Aortic smooth muscle cell (primary cell): ENCODE data around the gene EID2. TPM values are rescaled to one million over a fixed set of nuclear protein-coding genes. Genes with fewer than 3 reads are reported as not detected.

Experiments used
- total RNA-seq: library from RNA; depleted of rRNA; stranded (reverse); fragments of >200 nt; gene quantifications from 2 replicates; pipeline ENCODE4 v1.2.3, GENCODE V29; 2014

Gene EID2
- total RNA-seq, result 10.1 and 11.9 TPM in 2 replicates

GRCh38 chr19:39539518-39540332 is at the start of gene EID2:
Gene EID2, minus strand, starts transcription at chr19:39540161. Its CDS starts 82 bp downstream, at chr19:39540079.

GRCh38 chr19:39532233-39533002 is 7.5 kb downstream of the EID2 start, which contains the start of gene EID2B:
Gene EID2B, minus strand, starts transcription at chr19:39532852. Its CDS starts 50 bp downstream, at chr19:39532802.

GRCh38 chr19:39514840-39515550 is 25.0 kb downstream of the EID2 start, which contains the start of gene SELENOV:
Gene SELENOV, plus strand, starts transcription at chr19:39515139. Its CDS starts 74 bp downstream, at chr19:39515213.

GRCh38 chr19:39498798-39499642 is 40.9 kb downstream of the EID2 start, which contains the start of gene DLL3:
Gene DLL3, plus strand, starts transcription at chr19:39498947. Its CDS starts 28 bp downstream, at chr19:39498975.

Other genes with a start within 250 kb of the EID2 start
- not detected in 2 replicates for gene IFNL1, start 243.8 kb downstream of the EID2 start, total RNA-seq
- under 0.01 TPM in 1 of 2 replicates, not detected in the other for gene LRFN1, start 219.3 kb downstream of the EID2 start, total RNA-seq
- 0.87 and 2.6 TPM in 2 replicates for gene GMFG, start 204.1 kb downstream of the EID2 start, total RNA-seq
- gene SAMD4B, start 197.7 kb downstream of the EID2 start, total RNA-seq, result 33.6 and 40.2 TPM in 2 replicates
- 44.8 and 65.8 TPM in 2 replicates for gene PAF1, start 149.1 kb downstream of the EID2 start, total RNA-seq
- 13.9 and 14.5 TPM in 2 replicates for gene MED29, start 148.8 kb downstream of the EID2 start, total RNA-seq
- gene ZFP36, start 133.3 kb downstream of the EID2 start, total RNA-seq, result 2.5 and 5.2 TPM in 2 replicates
- gene PLEKHG2, start 127.5 kb downstream of the EID2 start, total RNA-seq, result 18.1 and 29.5 TPM in 2 replicates
- 38.5 and 131 TPM in 2 replicates for gene RPS16, start 104.2 kb downstream of the EID2 start, total RNA-seq
- 58.9 and 87.9 TPM in 2 replicates for gene SUPT5H, start 94.6 kb downstream of the EID2 start, total RNA-seq
- gene TIMM50, start 59.3 kb downstream of the EID2 start, total RNA-seq, result 50.5 and 68.8 TPM in 2 replicates
- gene DLL3, start 41.2 kb downstream of the EID2 start, total RNA-seq, result 0.06 TPM in 1 of 2 replicates, not detected in the other
- not detected in 2 replicates for gene SELENOV, start 25.0 kb downstream of the EID2 start, total RNA-seq
- gene EID2B, start 7.3 kb downstream of the EID2 start, total RNA-seq, result 3.4 and 4.2 TPM in 2 replicates
- not detected in 2 replicates for gene LGALS13, start 62.4 kb upstream of the EID2 start, total RNA-seq
- not detected in 2 replicates for gene LGALS16, start 115.8 kb upstream of the EID2 start, total RNA-seq
- gene LGALS14, start 164.3 kb upstream of the EID2 start, total RNA-seq, result not detected in 2 replicates
- gene CLC, start 197.9 kb upstream of the EID2 start, total RNA-seq, result not detected in 2 replicates
- not detected in 2 replicates for gene LEUTX, start 238.7 kb upstream of the EID2 start, total RNA-seq